Measurements from ENCODE around the gene DZANK1.
"Not testable (repeated sequence)": the region's sequence is repeated elsewhere in the genome, so short reads cannot be mapped to it uniquely, and the experiment has no call there.

Gene DZANK1

DNA sequence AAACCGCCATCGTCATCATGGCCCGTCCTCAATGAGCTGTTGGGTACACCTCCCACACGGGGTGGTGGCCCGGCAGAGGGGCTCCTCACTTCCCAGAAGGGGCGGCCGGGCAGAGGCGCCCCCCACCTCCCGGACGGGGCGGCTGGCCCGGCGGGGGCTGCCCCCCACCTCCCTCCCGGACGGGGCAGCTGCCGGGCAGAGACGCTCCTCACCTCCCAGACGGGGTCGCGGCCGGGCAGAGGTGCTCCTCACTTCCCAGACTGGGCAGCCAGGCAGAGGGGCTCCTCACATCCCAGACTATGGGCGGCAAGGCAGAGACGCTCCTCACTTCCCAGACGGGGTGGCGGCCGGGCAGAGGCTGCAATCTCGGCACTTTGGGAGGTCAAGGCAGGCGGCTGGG lies 91.3 kb downstream of the DZANK1 start:
- not testable (repeated sequence) for DNase-seq

DNA sequence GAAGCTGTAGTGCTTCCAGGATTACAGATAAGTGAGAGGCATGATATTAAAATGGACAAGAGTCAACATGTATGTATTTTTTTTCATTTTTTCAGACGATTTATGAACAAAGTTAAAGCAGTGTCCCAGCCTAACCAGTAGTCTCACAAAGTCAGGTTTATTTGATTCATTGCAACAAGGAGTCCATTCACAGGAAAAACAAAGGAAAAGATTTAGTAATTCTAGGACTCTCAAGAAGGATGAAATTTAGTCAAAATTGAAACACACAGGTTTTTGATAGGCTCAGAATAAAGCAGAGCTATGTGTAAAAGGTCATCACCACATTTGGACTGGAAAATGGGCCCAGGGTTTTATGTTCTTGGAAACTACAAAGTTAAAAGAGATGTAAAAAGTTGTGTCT lies 94.5 kb downstream of the DZANK1 start:
- DNase-seq = no peak

DNA sequence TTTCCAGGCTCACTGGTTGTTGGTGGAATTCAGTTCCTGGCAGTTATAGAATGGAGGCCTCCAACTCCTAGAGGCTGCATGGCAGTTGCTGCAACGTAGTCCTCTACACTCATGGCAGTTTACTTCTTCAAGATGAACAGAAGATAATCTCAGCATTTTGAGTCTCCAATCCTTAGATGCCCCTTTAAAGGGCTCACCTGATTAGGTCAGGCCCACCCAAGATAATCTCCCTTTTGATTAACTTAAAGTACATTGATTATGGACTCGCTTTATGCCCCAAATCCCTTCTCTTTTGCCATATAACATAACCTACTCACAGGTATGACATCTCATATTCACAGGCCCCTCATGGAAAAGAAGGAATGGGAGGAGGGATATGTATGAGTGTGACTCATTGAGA lies 102.1 kb downstream of the DZANK1 start:
- DNase-seq = no peak

DNA sequence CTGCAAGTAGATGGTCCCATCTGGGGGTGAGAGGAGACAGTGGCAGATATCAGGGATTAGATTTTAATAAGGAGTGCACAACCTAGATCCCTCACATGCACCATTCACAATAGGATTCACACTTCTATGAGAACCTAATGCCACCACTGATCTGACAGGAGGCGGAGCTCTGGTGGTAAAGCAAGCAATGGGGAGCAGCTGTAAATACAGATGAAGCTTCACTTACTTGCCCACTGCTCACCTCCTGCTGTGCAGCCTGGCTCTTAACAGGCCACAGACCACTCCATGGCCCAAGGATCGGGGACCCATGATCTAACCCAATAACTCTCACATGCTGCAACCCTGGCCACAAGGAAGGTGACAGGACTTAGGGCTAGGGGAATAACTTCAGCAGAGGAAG lies 103.1 kb downstream of the DZANK1 start:
- DNase-seq = no peak

DNA sequence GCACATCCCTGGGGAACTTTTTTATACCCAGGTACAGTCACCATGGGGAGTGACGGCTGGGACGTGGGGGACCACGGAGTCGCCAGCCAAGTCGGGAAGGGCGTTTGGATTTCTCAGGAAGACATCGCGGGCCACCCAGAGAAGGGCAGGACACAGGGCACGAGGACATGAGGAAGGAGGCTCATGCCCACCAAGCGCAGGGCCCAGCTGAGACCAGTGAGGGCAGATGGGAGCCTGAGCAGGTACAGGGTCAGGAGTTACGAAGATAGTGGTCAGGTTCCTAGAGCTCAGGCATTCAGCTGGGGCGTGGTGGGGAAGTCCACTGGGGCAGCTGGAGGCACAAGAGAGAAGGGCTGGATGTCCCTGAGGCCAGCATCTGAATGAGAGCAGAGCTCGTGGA lies 103.9 kb downstream of the DZANK1 start:
- no peak for DNase-seq

DNA sequence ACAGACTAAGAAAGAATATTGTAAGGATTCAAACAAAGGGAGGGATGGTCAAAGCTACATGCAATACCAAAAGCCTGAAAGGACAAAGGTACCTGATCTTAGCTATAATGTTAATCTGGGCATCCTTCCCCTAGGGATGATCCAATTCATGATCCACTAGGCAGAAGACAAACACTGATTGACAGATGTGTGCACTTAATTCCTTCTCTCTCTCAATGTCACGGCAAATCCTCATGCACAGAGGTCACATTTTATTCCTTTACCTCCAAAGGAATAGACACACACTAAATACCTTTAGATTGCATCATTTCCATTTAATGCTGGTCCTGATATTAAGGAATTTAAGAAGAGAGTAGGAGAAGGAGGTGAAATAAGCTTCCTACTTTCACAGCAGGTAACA lies 105.2 kb downstream of the DZANK1 start:
- no peak for DNase-seq

DNA sequence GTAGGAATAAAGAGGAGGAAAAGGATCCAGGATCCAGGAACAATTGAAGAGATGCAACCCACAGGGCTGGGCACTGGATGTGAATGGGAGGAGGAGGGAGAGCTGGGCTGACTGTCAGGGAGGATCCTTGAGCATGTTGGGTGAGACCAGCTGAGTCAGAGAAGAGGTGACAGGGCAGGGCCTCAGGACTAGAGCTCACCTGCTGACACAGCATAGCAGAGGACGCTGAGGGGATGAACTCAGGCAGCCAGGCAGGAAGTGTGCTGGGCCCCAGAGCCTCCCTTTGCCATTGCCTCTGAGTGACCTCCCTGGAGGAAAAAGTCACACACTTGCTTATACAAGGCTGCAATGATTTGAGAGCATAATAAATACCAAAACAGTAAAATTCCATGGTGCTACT lies 106.2 kb downstream of the DZANK1 start:
- DNase-seq = no peak

DNA sequence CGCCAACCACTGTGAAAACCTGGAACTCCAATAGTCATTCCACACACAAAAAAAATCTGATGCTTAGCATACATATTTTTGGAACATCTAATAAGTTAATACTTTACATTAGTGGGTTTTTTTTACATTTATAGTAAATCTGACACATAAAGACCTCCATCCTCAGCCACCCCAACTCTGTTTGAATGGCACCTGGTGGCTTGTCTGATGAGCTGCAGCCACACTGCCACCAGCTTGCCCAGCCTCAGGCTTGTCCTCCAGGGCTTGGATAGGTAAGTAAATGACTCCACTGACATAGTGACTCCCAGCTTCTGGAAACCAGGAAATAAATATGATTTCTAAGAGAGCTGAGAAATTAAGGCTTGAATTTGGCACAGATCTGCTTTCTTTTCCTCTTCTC lies 107.0 kb downstream of the DZANK1 start:
- no peak for DNase-seq

DNA sequence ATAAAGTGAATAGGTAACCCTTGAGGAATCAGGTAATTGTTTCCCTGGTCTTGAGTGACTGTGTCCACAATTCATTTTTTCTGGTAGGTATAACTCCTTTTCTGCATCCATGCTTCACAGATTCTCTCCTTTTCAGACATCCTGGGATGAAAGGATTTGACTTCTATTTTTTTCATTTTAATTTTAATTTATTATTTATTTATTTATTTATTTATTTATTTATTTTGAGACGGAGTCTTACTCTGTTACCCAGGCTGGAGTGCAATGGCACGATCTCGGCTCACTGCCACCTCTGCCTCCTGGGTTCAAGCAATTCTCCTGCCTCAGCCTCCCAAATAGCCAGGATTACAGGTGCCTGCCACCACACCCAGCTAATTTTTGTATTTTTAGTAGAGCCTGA lies 117.1 kb downstream of the DZANK1 start:
- DNase-seq = not testable (repeated sequence)
